Dedifferentiated amniotic fluid mesenchymal stem cell (primary cell): ENCODE data around the gene PITPNB.

Experiments used
- DNase-seq: peaks from one replicate; pipeline ENCODE4 v3.0.0-alpha.2; 2016; ENCODE audit errors: extremely low spot score

PITPNB gene

GRCh38 chr22:27833803-27834202 lies 85.3 kb downstream of the PITPNB start:
- no peak for DNase-seq

DNA sequence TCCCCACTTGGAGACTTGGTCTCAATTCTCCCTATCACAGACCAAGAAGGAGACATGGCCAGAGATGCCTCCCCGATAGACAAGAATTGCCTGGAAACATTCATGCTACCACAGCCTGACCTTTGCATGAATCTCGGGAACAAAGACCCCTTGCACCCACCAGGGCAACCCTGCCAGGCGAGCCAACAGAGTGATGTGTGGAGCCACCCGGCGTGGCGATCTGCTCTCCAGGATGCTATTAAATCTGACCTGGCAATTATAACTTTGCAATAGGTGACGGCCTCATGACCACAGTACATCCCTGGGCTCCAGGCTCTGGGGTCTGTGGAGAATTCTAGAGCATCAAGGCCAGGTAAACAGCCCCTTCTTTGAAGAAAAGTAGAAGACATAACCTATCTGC lies 86.5 kb downstream of the PITPNB start:
- no peak for DNase-seq

DNA sequence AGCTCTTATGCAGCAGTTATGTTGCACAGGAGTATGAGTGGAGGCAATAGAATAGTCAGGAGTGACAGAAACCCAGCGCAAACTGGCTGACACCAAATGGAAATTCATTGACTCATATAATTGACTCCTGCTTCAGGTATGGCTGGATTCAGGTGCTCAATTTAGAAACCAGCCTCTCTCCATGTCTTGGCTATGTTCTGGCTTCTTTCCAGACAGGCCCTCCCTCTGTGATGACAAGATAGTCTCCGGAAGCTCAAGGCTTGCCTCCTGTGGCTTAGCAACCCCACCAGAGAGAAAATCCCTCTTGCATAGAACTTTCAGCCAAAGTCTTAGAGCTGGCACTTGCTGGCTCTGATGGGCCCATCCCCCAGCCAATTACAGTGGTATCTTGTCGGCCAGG lies 89.4 kb downstream of the PITPNB start:
- DNase-seq = no peak

- no peak for DNase-seq
Observed at GRCh38 chr22:27827604-27828587, 91.2 kb downstream of the PITPNB start.

GRCh38 chr22:27825174-27825573 lies 93.9 kb downstream of the PITPNB start:
- DNase-seq = no peak

DNA sequence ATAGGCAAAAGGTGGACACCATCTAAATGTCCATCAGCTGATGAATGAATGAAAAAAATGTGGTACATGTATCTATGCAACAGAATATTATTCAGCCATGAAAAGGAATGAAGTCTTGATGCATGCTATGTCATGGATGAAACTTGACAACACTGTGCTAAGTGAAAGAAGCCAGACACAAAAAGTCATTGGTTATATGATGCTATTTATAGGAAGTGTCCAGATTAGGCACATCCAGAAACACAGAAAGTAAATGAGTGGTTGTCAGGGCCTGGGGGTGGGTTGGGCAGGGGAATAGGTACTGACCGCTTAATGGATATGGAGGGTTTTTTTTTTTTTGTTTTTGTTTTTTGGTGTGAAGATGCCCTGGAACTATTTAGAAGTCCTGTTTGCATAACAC lies 95.8 kb downstream of the PITPNB start:
- DNase-seq = no peak

- DNase-seq = no peak
Observed at GRCh38 chr22:27820896-27821866, 97.9 kb downstream of the PITPNB start.

- no peak for DNase-seq
Observed at GRCh38 chr22:27816552-27816951, 102.5 kb downstream of the PITPNB start.

GRCh38 chr22:27815826-27816530 lies 103.1 kb downstream of the PITPNB start:
- DNase-seq = no peak

- DNase-seq = no peak
Observed at GRCh38 chr22:27814993-27815392, 104.1 kb downstream of the PITPNB start.

- no peak for DNase-seq
Observed at GRCh38 chr22:27811778-27812177, 107.3 kb downstream of the PITPNB start.

DNA sequence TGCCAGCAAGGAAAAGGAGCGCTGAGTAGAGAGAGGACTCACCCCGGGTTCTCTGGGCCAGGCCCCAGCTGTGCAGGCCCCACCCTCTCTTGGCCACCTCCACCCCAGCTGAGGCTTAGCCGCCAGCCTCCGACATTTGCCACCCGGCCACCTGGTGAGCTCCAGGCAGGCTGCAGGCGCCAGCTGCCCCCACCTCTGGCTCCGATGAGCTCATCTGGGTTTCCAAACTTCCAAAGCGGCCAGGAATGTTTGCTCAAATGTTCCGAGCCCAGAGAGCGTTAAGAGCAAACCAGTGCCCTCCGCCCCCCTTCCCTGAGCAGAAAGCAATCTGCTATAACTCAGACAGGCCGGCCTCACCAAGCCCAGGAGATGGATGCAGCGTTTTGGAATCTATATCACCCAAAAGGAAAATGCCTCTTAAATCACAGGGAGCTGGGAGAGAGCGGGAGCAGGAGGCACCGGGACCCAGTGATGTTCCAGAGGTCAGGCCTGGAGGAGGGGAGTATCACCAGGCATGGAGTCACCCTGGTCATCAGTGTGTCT lies 108.4 kb downstream of the PITPNB start:
- DNase-seq = peak; percentile 76

DNA sequence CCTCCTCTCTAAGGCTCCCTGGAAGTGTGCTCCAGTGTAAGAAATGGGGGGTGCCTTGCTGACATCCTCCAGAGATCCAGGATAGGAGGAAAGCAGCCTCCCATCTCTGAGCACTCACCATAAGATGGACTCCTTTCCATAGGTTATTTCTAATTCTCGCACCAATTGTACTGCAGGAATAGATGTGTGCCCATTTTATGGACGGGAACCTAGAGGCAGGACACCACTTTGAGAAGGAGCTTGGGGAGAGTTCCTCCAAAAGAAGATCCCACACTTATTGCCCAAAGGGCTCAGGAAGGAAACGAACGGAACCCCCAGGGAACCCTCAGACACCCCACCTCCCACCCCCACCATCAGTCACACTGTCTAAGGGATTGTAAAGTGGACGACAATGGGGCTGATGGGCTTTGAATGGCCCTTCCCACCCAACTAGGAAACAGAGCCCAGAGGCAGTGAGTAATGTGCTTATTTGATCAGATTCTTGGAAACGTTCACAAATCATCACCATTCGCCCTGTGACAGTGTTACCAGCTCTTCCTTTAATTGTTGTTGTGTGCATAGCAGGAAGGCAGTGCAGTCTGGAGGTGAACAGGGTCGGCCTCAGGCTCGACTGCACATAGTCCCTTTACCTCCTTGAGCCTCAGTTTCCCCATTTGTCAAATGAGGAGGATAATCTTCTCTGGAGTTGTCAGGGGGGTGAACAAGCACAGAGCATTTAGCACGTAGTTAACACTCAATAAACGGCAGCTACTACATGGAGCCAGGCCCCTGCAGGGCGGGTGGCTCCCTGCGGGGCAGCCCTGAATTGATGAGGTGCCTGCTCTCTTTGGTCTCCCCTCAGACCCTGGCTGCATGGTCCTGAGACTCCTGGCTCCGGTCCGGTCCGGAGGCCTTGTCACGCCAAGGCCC lies 109.1 kb downstream of the PITPNB start:
- no peak for DNase-seq

GRCh38 chr22:27809226-27809603 lies 109.8 kb downstream of the PITPNB start:
- no peak for DNase-seq

DNA sequence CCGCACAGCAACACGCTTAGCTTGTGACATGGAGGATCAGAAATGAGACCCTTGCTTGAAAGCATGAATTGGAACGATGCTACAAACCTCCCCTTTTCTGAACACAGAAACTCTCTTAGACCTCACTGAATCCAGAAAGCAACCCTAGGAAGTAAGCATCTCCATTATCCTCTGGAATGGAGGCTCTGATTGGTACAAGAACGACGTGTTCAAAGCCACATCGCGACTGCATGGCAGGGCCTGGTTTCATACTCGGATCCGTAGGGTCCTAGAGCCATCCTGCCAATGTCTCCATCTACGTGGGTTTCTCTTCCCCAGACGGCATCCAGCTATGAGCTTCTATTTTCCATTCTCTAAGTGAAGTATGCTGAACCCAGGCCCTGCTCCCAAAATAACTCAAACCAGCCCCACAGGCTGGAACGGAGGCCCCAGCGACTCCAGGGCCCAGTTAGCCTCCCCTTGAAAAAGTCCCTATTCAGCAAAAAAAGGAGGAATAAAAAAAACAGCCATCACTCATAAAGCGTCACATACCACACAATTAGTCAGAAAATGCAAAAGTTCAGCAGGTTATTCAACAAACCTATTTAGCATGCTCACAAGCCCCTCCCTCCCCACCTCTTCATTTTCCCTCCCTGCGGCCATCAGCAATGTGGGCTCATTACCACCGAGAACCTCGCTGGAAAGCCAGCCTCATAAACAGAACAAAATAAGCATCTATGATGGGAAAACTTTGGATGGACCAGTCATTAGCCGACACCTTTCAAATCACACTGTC lies 110.4 kb downstream of the PITPNB start:
- DNase-seq = no peak

GRCh38 chr22:27805841-27806240 lies 113.2 kb downstream of the PITPNB start:
- DNase-seq = no peak

DNA sequence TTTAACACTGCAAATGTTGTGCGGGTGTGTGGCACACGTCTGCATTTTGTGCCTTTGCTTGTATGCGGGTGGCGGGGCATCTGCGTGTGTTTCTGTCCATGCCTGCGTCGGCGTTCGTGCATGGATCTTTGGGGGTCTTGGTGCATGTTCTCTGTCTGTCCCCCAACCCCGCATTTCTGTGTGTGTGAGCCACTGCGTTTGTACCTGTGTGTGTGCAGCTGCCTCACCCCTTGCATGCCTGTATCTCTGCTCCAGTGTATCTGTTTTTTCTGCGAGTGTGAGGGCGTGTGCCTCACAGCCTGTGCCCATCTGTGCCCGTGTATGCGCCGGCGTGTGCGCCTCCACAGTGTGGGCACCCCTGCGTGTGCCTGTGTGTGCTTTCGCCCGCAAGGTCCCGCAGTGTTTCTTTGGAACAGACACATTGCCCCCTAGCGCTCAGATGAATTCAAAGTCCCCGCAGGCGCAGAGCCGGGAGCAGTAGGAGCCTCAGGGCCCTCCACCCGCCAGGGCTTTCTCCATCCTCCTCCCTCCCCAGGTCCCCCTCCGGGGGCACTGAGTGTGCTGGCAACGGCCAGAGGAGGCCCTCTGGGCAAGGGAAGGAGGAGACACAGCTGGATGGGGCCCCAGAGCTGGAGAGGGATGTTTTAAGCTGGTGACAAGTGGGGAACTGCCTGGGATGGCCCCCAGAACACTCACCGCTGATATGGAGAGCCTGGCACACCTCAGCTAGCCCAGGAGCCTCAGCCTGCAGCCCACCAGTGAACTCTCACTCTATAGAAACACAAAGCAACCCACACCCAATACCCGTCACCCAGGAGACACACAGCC lies 114.4 kb downstream of the PITPNB start:
- peak; percentile 65 for DNase-seq

DNA sequence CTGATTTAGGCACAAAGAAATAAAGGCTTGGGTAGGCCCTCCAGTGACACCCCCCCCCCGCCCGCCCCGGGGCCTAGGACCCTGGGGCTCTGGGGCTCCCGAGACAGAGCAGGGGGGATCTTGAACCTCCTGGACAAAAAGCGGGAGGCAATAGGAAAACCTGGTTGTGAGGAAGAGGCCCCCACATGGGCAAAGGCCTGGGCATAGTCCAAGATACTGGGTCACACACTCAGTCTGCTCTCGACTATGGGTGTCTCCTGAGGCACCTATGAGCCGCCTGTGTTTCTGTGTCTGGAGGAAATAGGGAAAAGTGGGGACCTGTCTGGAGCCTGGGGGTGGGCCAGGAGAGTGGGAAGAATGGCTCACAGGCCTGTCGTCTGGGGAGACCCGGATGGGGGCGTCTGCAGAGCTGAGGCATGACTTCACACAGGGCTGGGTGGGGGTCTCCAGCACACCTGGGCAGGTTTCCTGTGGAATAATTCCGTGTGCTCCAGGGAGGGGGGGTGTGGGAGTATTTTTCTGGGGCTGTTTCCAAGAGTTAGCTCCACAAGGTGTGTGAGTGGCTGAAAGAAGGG lies 115.1 kb downstream of the PITPNB start:
- no peak for DNase-seq
